HG03575 (cell line): ENCODE measurements around the gene LPP.
"Not testable (repeated sequence)": the region's sequence is repeated elsewhere in the genome, so short reads cannot be mapped to it uniquely, and the experiment has no call there.

Experiments used
- ATAC-seq: cut with Tn5 transposase; IDR thresholded peaks from one replicate; pipeline ENCODE4 v1.9.1; 2021; ENCODE audit not compliant: unreplicated experiment, insufficient number of reproducible peaks, low FRiP score; ENCODE audit errors: extremely low read depth

LPP gene

GRCh38 chr3:188154014-188154808, at the start of gene LPP:
LPP (plus strand) TSS chr3:188154157; CDS start chr3:188406121, 251,964 bp downstream.
- no peak for ATAC-seq

- no peak for ATAC-seq
These were observed 48.0 kb upstream of the LPP start for GRCh38 chr3:188106006-188106405.

GRCh38 chr3:188106454-188106853, 47.5 kb upstream of the LPP start:
- no peak for ATAC-seq

- ATAC-seq, result no peak
These were observed 46.8 kb upstream of the LPP start for GRCh38 chr3:188106887-188107830.

GRCh38 chr3:188108703-188109412, 45.1 kb upstream of the LPP start:
- ATAC-seq, result no peak

GRCh38 chr3:188111002-188111584, 42.9 kb upstream of the LPP start:
- no peak for ATAC-seq

- no peak for ATAC-seq
These were observed 40.2 kb upstream of the LPP start for GRCh38 chr3:188113756-188114155.

- ATAC-seq, result no peak
These were observed 34.1 kb upstream of the LPP start for GRCh38 chr3:188119846-188120245.

GRCh38 chr3:188122571-188123169, 31.3 kb upstream of the LPP start:
- ATAC-seq, result no peak

GRCh38 chr3:188123170-188123905, 30.6 kb upstream of the LPP start:
- no peak for ATAC-seq

- ATAC-seq, result no peak
These were observed 29.8 kb upstream of the LPP start for GRCh38 chr3:188124184-188124583.

- no peak for ATAC-seq
These were observed 28.9 kb upstream of the LPP start for GRCh38 chr3:188125076-188125475.

GRCh38 chr3:188126276-188126675, 27.7 kb upstream of the LPP start:
- no peak for ATAC-seq

GRCh38 chr3:188126934-188127333, 27.0 kb upstream of the LPP start:
- ATAC-seq, result no peak

- no peak for ATAC-seq
These were observed 25.1 kb upstream of the LPP start for GRCh38 chr3:188128905-188129304.

- not testable (repeated sequence) for ATAC-seq
These were observed 22.9 kb upstream of the LPP start for GRCh38 chr3:188131023-188131422.

- no peak for ATAC-seq
These were observed 20.7 kb upstream of the LPP start for GRCh38 chr3:188133219-188133618.

GRCh38 chr3:188133646-188134045, 20.3 kb upstream of the LPP start:
- ATAC-seq, result no peak
